Mammary microvascular endothelial cell (primary cell): ENCODE data around the gene OLR1. TPM values are rescaled to one million over a fixed set of nuclear protein-coding genes. Genes with fewer than 3 reads are reported as not detected.

ENCODE experiments used
- total RNA-seq: library from RNA; depleted of rRNA; stranded (reverse); fragments of >200 nt; gene quantifications from 2 replicates; pipeline ENCODE4 v1.2.3, GENCODE V29; 2015

Gene OLR1
- total RNA-seq, result not detected in 2 replicates

DNA sequence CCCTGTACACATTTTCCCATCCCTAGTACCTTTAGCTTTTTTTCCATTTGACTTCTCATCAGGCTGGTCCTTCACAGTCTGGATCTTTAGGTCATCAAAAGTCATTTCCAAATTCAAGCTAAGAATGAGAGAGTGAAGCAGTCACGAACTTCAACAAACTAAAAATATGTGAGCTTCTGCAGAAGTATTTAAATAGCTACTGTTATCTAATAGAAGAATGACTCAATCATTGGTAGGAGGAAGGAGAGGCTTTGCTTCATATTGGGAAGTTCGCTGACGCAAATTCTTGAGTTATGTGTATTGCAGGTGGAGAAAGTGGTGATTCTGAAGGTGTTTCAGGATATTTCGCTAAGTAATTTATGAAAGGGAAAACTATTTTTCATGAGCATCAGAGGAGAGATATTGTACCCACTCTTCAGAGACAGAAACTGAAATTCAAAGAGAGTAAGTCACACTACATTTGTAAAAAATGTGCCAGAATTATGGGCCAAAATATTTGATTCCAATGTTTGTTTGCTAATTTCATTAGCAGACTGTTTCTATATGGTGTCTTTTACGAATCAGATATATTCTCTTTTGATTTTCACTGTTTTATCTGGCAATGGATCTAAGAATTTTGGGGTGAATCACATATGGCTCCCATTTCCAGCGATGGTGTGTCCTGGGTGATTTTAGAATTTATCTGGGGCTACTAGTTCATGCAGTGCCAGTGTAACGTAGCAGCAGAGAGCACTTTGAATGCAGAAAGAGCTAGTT, at the start of gene OLR1:
OLR1 (minus strand) TSS at position 160 of the 756 bp plus-strand sequence; CDS start at position 105, 55 bp downstream.

DNA sequence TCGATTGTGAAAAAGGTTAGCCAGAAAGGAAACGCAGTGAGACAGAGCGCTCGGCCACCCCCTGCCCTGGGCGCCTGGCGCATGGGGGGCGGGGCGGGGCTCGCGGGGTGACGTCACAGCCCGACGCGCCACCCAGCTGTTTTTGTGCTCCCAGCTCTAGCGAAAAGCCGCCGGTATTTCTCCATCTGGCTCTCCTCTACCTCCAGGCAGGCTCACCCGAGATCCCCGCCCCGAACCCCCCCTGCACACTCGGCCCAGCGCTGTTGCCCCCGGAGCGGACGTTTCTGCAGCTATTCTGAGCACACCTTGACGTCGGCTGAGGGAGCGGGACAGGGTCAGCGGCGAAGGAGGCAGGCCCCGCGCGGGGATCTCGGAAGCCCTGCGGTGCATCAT, 40.8 kb upstream of the OLR1 start, which contains the start of gene GABARAPL1:
GABARAPL1 (plus strand) TSS at position 139 of the 393 bp plus-strand sequence; CDS start at position 392, 253 bp downstream.

DNA sequence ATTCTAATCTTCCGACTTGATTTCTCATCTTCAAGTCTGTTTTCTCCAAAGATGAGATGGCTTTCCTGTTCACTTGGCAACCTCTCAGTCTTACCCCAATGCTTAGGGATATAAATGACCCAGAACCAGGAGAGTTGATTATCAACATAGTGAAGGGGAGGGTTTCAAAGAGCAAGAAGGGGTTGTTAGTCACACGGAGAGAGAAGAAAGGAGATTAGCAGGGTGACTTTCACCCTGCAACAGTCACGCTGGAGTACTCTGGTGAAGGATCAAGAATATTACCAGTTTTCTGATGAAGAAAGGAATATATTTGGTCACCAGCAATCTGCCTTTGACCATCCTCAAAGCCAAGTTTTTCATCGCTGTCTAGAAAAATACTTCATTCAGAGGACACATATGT, 6.9 kb upstream of the OLR1 start, which contains the start of gene TMEM52B:
TMEM52B (plus strand) TSS at position 212 of the 400 bp plus-strand sequence. CDS start 543 bp downstream, outside the sequence.

DNA sequence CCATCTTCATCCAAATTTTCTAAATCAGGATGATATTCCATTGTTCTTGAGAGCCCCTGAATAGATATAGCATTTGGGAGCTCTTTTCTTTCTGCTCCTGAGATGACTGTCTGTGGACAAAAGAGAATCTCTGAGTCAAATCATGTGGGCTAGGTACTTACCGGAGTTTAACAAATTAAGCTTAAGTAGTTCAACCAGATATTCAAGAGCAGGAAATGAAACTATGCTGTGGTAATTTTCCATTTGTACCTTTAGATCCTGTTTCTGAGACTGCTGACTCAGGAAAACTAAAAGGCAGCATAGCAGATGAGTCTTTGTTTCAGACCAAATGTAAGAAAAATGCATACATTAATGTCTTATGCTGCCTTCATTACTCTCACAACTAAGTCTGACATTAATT, 41.9 kb downstream of the OLR1 start, which contains the start of gene CLEC7A:
CLEC7A (minus strand) TSS at position 158 of the 400 bp plus-strand sequence; CDS start at position 41, 117 bp downstream.

Other genes starting within 250 kb of the OLR1 start
- gene CLEC2A, start 239.8 kb downstream of the OLR1 start, total RNA-seq, result not detected in 2 replicates
- not detected in 2 replicates for gene CLEC12A, start 200.7 kb downstream of the OLR1 start, total RNA-seq
- gene CLEC1B, start 173.0 kb downstream of the OLR1 start, total RNA-seq, result not detected in 2 replicates
- 1.3 TPM in 1 of 2 replicates, not detected in the other for gene CLEC12B, start 161.5 kb downstream of the OLR1 start, total RNA-seq
- not detected in 2 replicates for gene CLEC9A, start 141.4 kb downstream of the OLR1 start, total RNA-seq
- gene CLEC1A, start 73.1 kb downstream of the OLR1 start, total RNA-seq, result 21.0 and 33.7 TPM in 2 replicates
- gene CLEC7A, start 41.9 kb downstream of the OLR1 start, total RNA-seq, result not detected in 2 replicates
- gene TMEM52B, start 6.9 kb upstream of the OLR1 start, total RNA-seq, result not detected in 2 replicates
- 27.2 and 29.2 TPM in 2 replicates for gene GABARAPL1, start 40.7 kb upstream of the OLR1 start, total RNA-seq
- not detected in 2 replicates for gene KLRD1, start 135.7 kb upstream of the OLR1 start, total RNA-seq
- not detected in 2 replicates for gene KLRK1, start 217.9 kb upstream of the OLR1 start, total RNA-seq
- gene KLRC4, start 237.6 kb upstream of the OLR1 start, total RNA-seq, result not detected in 2 replicates
- not detected in 2 replicates for gene KLRC3, start 248.5 kb upstream of the OLR1 start, total RNA-seq